HG02852 (cell line): ENCODE data around the gene PAX8.

Source experiments
- ATAC-seq: cut with Tn5 transposase; IDR thresholded peaks from one replicate; pipeline ENCODE4 v1.9.1; 2021; ENCODE audit warnings: mild to moderate bottlenecking, moderate library complexity; ENCODE audit not compliant: unreplicated experiment

Gene PAX8

GRCh38 chr2:113238871-113239839 lies 39.6 kb downstream of the PAX8 start:
- ATAC-seq = no peak

- ATAC-seq = no peak
Observed at GRCh38 chr2:113237604-113238160, 41.0 kb downstream of the PAX8 start.

GRCh38 chr2:113236367-113237159 lies 42.2 kb downstream of the PAX8 start:
- ATAC-seq = no peak

DNA sequence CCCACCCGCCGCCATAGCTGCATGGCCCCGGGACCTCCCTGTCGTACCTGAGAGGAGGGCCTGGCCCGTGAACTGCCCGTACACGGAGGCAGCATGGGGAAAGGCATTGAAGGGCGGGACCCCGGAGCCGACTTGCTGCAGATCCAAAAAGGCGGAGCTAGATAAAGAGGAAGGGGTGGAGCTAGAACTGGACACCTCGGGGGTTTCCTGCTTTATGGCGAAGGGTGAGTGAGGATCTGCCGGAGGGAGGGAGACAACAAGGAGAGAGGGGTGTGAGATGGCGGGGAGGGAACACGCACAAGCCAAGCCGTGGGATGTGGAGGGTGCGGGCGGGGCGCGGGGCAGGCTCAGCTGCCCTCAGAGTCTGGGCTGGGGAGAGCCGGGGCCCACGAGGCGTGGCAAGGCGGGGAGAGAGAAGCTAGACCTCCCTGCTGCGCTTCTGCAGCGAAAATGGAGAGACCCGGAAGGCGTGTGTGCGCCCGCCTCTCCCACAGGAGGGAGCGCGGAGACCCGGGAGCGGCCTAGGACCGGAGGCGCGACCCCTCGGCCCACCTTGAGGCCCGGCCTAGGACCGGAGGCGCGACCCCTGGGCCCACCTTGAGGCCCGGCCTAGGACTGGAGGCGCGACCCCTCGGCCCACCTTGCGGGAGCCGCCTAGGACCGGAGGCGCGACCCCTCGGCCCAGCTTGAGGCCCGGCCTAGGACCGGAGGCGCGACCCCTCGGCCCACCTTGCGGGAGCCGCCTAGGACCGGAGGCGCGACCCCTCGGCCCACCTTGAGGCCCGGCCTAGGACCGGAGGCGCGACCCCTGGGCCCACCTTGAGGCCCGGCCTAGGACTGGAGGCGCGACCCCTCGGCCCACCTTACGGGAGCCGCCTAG lies 43.1 kb downstream of the PAX8 start:
- peak; percentile 83 for ATAC-seq

- peak; percentile 6 for ATAC-seq
Observed at GRCh38 chr2:113234721-113235346, 43.9 kb downstream of the PAX8 start.

DNA sequence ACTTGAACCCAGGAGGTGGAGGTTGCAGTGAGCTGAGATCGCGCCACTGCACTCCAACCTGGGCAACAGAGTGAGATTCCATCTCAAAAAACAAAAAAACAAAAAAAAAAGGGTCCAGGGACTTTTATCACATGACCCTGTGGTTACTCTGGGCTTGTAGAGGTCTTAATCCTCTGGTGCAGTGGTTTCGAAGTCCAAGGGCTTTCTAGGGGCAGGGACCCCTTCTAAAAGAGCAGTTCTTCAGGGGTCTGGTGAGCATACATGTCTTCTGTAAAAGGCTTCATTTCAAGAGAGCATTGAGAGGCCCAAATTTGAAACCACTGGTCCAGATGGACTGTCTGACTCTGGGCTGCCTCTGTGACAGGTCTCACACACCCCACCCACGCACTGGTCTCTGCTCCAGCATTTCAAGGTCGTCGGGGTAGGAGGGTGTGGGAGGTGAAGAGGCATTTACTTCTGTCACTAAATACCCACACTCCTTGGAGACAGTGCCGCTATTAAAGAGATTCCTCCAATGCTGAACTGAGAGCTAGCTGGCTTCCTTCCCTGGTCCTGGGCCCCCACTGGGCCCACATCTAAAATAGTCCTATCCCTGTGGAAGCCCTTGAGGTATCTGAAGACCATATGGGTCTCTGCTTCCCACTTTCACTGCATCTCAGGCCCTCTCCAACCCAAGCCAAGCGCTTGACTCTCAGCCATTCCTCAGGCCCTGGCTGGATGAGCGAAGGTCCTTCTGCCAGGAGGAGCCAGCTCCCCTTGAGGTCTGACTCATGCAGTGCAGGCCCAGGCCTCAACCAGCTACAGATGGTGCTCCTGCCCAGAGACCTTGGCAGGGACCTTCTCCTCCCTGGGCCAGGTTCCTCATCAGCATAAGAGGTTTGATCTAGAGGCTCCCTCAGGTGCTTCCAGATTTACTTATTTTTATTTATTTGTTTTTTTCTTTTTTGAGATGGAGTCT lies 44.8 kb downstream of the PAX8 start:
- no peak for ATAC-seq

DNA sequence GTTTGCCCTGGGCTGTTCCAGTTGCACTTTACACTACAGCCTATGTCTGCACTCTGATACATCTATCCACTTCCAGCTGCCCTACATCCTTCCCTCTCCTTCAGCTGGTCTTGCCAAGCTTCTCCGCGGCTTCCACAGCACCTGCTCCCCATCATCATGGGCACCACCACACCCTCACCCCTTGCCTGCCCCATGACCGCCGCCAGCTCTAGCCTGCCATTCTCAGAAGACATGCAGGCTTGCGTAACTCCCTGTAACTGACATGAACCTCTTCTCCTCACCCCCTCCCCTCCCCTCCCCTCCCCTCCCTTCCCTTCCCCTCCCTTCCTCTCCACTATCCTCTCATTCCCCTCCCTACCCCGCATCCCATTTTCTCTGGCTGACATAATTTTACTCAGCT lies 46.0 kb downstream of the PAX8 start:
- ATAC-seq = no peak

GRCh38 chr2:113232123-113232522 lies 46.6 kb downstream of the PAX8 start:
- no peak for ATAC-seq

DNA sequence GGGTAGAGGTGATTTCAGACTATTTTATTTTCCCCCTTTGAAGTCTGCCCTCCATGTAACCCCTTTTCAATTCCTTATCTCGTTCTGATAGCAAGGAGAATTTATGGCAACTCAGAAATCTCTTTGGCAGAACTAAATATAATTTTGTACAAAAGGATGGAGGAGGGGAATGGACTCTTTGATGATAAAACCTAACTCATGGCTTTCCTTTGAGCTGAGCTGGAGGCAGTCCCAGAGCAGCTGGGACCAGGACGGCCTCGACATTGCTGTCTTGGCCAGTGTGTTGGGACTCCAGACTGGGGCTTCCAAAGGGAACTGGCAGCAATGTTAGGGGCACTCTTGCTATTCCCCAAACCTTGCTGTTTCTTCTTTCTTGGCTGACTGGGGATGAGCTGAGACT lies 47.7 kb downstream of the PAX8 start:
- no peak for ATAC-seq

- ATAC-seq = no peak
Observed at GRCh38 chr2:113230531-113230930, 48.2 kb downstream of the PAX8 start.

GRCh38 chr2:113229795-113230194 lies 48.9 kb downstream of the PAX8 start:
- no peak for ATAC-seq

DNA sequence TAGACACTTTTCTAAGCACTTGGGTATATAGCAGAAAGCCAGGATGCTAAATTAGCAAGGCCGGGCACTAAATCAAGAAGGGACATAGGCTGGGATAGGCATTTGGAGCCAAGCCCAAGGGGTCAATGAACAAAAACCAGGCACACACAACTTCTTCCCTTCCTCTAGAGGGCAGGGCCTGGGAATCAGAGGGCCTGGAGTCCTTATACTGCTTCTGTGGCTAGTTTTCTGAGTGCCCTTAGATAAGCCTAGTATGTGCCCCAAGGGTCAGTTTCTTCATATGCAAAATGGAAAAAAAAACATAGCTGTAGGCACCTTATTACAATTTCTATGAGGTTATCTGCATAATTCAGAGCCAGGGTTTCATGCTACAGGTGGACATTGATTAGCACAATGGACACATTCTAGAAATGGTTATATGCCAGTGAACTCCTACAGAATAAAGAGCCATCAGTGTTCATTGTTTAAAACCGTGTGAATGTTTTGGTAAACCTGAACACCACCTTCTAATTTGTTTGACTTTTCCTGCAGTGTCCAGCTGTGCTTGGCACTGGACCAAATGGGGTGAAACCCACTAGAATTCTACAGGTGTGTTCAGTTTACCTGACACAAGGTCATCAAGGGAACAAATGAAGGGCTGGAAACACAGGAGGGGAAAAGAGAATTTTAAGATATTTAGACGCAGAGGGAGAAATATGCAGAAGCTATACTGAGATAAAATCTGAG lies 49.6 kb downstream of the PAX8 start:
- no peak for ATAC-seq

DNA sequence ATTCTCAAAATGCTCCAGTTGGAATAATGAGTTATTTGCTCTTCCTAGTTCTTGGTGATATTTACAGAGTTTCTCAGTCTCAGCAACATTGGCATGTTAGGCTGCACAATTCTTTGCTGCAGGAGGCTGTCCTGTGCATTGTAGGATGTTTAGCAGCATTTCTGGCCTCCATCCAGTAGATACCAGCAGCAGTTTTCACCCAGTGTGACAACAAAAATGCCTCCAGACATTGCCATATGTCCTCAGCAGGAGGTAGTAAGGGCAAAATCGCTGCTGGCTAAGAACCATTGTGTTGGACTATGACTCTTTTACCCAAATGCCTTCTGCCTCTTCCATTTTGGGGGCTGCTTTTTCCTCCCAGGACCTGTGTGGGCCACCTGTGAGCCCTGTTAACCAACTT lies 50.4 kb downstream of the PAX8 start:
- ATAC-seq = no peak

DNA sequence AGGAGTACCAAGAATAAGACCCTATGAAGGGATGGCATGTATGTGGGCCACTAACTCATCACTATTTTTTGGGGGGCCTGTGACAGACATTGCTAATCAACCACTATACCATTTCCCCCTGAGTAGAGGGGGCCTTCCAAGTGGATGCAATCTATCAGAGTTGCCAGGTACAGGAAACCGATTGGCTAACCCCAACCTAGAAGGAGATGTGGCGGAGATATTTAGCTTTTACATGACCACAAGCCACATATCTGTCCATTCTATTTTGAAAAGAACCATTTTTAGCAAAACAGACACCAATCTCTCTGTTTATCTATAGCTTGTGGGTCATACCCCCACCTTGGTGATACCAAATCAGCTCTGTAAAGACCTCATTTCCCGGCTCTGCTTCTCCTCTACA lies 51.0 kb downstream of the PAX8 start:
- ATAC-seq = no peak

DNA sequence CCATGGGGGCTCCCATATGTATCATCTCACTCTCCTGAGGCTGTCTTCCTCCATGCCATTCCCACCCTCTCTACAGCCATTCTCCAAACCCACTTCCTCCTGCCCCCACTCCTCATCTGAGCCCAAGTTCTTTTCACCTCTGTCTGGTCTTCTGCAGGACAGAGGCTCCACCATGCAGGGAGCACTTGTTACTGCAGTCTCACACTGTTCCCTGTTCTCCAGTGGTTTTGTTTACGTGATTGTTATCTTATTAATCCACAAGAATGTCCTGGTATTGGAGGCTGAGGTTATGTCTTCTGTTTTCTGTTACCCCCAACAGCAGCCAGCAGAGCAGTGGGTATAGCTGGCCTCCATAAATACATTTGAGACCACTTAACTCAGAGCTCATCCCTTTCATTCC lies 51.4 kb downstream of the PAX8 start:
- no peak for ATAC-seq

- ATAC-seq = no peak
Observed at GRCh38 chr2:113226462-113226861, 52.3 kb downstream of the PAX8 start.

DNA sequence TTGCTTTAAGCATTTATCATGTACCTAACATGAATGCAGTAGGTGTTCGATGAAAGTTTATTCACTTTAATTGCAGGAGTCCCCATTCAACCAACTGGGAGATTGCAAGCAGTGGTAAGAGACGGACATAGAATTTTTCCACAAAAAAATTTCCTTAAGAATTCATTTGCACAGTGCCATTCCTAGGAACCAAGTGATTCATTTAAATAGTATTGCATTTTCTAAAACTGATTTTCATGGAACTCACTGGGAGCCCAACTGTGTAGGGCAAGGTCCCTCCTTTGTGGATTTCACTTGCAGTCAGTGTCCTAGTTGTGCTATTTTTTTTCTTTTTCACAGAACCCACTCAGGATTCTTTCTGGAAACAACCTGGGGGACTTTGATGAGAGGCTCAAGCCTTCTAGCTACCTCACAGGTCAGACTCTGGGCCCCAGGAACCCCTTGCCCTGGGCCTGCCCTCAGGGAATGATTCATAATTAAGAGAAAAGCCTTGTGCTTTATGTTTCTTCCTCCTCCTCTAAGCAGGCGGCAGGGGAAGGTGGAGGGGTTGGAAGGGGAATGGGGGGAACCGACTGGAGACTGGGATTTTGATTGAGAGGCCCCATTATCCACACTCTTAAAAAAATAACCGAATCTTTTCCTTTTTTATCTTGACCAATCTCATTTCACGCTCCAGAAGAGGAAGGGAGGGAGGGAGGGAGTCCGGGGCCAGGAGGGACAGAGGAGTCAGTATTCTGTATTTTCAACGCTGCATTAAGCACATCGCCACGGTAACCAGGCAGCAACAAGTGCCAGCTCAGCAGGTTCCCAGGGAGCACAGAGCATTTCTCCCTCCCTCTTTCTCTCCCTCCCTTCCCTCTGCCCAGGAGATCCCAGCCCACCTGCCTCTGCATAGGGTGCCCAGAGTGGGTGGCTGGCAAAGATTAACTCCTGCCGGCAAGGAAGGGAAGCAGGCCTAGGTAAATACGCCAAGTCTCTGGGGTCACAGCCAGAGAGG lies 53.2 kb downstream of the PAX8 start:
- no peak for ATAC-seq
